ENCODE results near the gene EVA1B. TPM values are rescaled to one million over a fixed set of nuclear protein-coding genes. Genes with fewer than 3 reads are reported as not detected.

EVA1B gene
- total and polyA plus RNA-seq, 2 donors (not counting 3 experiments of a cell fraction or from before 2014, with no cell fraction given): 64.7 to 132 TPM

DNA sequence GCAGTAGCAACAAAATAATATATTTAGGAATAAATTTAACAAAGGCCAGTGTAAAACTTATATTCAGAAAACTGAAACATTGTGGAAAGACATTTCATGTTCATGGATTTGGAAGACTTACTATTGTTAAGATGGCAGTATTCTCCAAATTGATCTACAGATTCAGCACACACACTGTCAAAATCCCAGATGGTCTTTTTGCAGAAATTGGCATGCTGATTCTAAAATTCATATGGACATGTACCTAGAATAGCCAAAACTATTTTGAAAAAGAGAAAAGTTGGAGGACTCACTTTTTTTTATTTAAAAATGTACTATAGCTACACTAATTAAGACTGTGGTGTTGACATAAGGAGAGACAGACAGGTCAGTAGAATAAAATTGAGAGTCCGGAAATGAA lies 49.2 kb downstream of the EVA1B start:
- intact Hi-C loops (cut with micrococcal nuclease): no loop called here
- Histone ChIP-seq H3K9me3 (replicated peaks; ENCODE audit: control insufficient read depth, insufficient read depth, low read length) (no peaks in the 10 kb centered on the region), H3K27ac (ENCODE audit: insufficient read depth, low read depth, low read length) (no peak overlapping the region), H4K20me1 (replicated peaks; ENCODE audit: control insufficient read depth, extremely low read depth, insufficient read depth, low read length) (no peaks in the 10 kb centered on the region), H2AFZ (ENCODE audit: low read depth, low read length) (no peak overlapping the region), H3K36me3 (ENCODE audit: control insufficient read depth in 2 of 2, extremely low read depth in 1 of 2, insufficient read depth in 2 of 2, low read length in 2 of 2) (peaks cover 3% of the 10 kb centered on the region in 2 experiments), H3K9ac (replicated peaks; ENCODE audit: extremely low read depth, insufficient read depth, low read length) (no peak overlapping the region), H3K4me2 (ENCODE audit: insufficient read depth, low read length) (no peak overlapping the region), H3K27me3 (ENCODE audit: control insufficient read depth in 2 of 2, insufficient read depth in 2 of 2, low read length in 2 of 2) (no peaks in the 10 kb centered on the region), H3K79me2 (ENCODE audit: control insufficient read depth, insufficient read depth, low read length) (peaks cover 53% of the 10 kb centered on the region), H3K4me1 (ENCODE audit: control insufficient read depth, extremely low read depth, insufficient read depth, low read length) (no peaks in the 10 kb centered on the region), H3K9me1 (replicated peaks; ENCODE audit: control insufficient read depth, extremely low read depth, insufficient read depth, low read length) (no peaks in the 10 kb centered on the region), H3K4me3 (replicated peaks in 1 of 3; ENCODE audit: insufficient read depth in 1 of 3, low read depth in 1 of 3, low read length in 3 of 3) (no peak overlapping the region)
- BruUV-seq (replicated peaks): no TSS peak
- DNase-seq (ENCODE audit: low read depth, low spot score): no peak
- dilution Hi-C loops (cut with MboI; ENCODE audit: extremely low pct_ligation_motif_present, low sequenced_read_pairs): no loop called here
- FAIRE-seq: no peak
- ChIA-PET POLR2A (no interaction called here), CTCF (no interaction called here)
- TF ChIP-seq FOS (IDR thresholded peaks at IDR 0.05; ENCODE audit: borderline replicate concordance, insufficient read depth, low read length) (no peak), MYC (IDR thresholded peaks at IDR 0.05; ENCODE audit: low read depth, low read length) (no peak)
- TF ChIP-seq, protein P1, sequence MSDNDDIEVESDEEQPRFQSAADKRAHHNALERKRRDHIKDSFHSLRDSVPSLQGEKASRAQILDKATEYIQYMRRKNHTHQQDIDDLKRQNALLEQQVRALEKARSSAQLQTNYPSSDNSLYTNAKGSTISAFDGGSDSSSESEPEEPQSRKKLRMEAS (IDR thresholded peaks at IDR 0.05; ENCODE audit: insufficient read depth, insufficient read length): no peak

DNA sequence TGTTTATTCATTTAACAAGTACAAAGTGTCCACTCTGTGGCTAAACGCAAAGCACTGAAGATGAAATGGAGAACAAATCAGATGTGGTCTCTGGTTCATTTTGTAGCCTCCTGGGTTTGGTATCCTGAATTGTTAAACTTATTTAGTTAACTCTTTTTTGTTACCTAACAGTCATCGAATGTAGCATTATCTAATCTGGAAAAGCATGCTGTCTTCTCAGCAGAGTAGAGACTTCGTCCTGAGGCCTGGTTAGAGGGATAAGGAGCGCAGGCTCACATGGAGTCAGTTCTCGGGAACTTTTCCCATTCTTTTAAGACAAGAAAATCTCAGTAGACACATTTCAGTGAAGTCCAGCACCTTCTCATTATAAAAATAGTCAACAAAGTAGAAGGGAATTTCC lies 50.4 kb downstream of the EVA1B start:
- no peaks in the 10 kb centered on the region for H3K27me3 ChIP-seq (ENCODE audit: control insufficient read depth in 2 of 2, insufficient read depth in 2 of 2, low read length in 2 of 2)
- H3K9me1 ChIP-seq (replicated peaks; ENCODE audit: control insufficient read depth, extremely low read depth, insufficient read depth, low read length): no peaks in the 10 kb centered on the region
- H3K4me1 ChIP-seq (ENCODE audit: control insufficient read depth, extremely low read depth, insufficient read depth, low read length): no peaks in the 10 kb centered on the region
- no peak for DNase-seq (ENCODE audit: low read depth, low spot score)
- no peak overlapping the region for H3K27ac ChIP-seq (ENCODE audit: insufficient read depth, low read depth, low read length)
- H3K9ac ChIP-seq (replicated peaks; ENCODE audit: extremely low read depth, insufficient read depth, low read length): no peak overlapping the region
- H2AFZ ChIP-seq (ENCODE audit: low read depth, low read length): no peak overlapping the region
- H3K4me2 ChIP-seq (ENCODE audit: insufficient read depth, low read length): no peak overlapping the region
- no peaks in the 10 kb centered on the region for H4K20me1 ChIP-seq (replicated peaks; ENCODE audit: control insufficient read depth, extremely low read depth, insufficient read depth, low read length)
- FAIRE-seq: no peak
- intact Hi-C loops (cut with micrococcal nuclease): no loop called here
- BruUV-seq (replicated peaks): no TSS peak
- CTCF ChIA-PET: interaction anchor here (1.1 kb wide), 1 partner anchor 13 kb away, joined by 4 read pairs; no protein-coding TSS in a partner anchor
- peaks cover 56% of the 10 kb centered on the region for H3K79me2 ChIP-seq (ENCODE audit: control insufficient read depth, insufficient read depth, low read length)
- dilution Hi-C loops (cut with MboI; ENCODE audit: extremely low pct_ligation_motif_present, low sequenced_read_pairs): no loop called here
- POLR2A ChIA-PET: no interaction called here
- H3K36me3 ChIP-seq (ENCODE audit: control insufficient read depth in 2 of 2, extremely low read depth in 1 of 2, insufficient read depth in 2 of 2, low read length in 2 of 2): peaks cover 3% of the 10 kb centered on the region in 2 experiments
- TF ChIP-seq POLR2AphosphoS5 (IDR thresholded peaks at IDR 0.05; ENCODE audit: insufficient read depth, low read depth, low read length) (no peak), EZH2 (IDR thresholded peaks at IDR 0.05; ENCODE audit: borderline replicate concordance, low read depth, low read length, severe bottlenecking) (no peak), MYC (IDR thresholded peaks at IDR 0.05; ENCODE audit: low read depth, low read length) (no peak), JUN (IDR thresholded peaks at IDR 0.05; ENCODE audit: borderline replicate concordance, insufficient read depth, insufficient read length, low read depth) (no peak), FOS (IDR thresholded peaks at IDR 0.05; ENCODE audit: borderline replicate concordance, insufficient read depth, low read length) (no peak), POLR2A (IDR thresholded peaks at IDR 0.05; ENCODE audit: low read depth, low read length) (no peak), GATA2 (IDR thresholded peaks at IDR 0.05; ENCODE audit: insufficient read depth, insufficient read length, low read depth, low read length) (no peak)
- TF ChIP-seq, protein P1 (IDR thresholded peaks at IDR 0.05; ENCODE audit: insufficient read depth, insufficient read length): no peak
- TF ChIP-seq, protein P2, sequence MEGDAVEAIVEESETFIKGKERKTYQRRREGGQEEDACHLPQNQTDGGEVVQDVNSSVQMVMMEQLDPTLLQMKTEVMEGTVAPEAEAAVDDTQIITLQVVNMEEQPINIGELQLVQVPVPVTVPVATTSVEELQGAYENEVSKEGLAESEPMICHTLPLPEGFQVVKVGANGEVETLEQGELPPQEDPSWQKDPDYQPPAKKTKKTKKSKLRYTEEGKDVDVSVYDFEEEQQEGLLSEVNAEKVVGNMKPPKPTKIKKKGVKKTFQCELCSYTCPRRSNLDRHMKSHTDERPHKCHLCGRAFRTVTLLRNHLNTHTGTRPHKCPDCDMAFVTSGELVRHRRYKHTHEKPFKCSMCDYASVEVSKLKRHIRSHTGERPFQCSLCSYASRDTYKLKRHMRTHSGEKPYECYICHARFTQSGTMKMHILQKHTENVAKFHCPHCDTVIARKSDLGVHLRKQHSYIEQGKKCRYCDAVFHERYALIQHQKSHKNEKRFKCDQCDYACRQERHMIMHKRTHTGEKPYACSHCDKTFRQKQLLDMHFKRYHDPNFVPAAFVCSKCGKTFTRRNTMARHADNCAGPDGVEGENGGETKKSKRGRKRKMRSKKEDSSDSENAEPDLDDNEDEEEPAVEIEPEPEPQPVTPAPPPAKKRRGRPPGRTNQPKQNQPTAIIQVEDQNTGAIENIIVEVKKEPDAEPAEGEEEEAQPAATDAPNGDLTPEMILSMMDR (IDR thresholded peaks at IDR 0.05; ENCODE audit: extremely low read depth in 1 of 2, insufficient read depth in 1 of 2, low read depth in 1 of 2, low read length in 2 of 2): no peak
- no peak overlapping the region for H3K4me3 ChIP-seq (replicated peaks in 1 of 3; ENCODE audit: insufficient read depth in 1 of 3, low read depth in 1 of 3, low read length in 3 of 3)
- H3K9me3 ChIP-seq (replicated peaks; ENCODE audit: control insufficient read depth, insufficient read depth, low read length): no peaks in the 10 kb centered on the region

Measured in endothelial cell of umbilical vein (primary cell).